DMS53 (cell line): ENCODE measurements around the gene CLEC4E.
"Not testable (repeated sequence)": the region's sequence is repeated elsewhere in the genome, so short reads cannot be mapped to it uniquely, and the experiment has no call there.

Experiments
- DNase-seq: peaks from one replicate; lab custom pipeline; 2025; lab: John Stamatoyannopoulos, UW

CLEC4E gene

DNA sequence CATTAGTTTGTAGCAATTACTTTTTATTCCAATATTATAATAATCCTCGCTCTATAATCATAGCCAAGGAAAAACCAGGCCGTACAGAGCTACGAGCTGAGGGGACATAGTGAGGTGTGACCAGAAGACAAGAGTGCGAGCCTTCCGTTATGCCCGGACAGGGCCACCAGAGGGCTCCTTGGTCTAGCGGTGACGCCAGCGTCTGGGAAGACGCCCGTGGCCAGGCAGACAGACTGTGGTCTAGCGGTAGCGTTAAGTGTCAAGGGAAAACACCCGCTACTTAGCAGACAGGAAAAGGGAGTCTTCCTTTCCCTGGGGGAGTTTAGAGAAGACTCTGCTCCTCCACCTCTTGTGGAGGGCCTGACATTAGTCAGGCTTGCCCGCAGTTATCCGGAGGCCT lies 2.9 kb downstream of the CLEC4E start:
- DNase-seq, result peak; percentile 37

- DNase-seq, result no peak
Measured at GRCh38 chr12:8532045-8532444, 8.7 kb downstream of the CLEC4E start.

DNA sequence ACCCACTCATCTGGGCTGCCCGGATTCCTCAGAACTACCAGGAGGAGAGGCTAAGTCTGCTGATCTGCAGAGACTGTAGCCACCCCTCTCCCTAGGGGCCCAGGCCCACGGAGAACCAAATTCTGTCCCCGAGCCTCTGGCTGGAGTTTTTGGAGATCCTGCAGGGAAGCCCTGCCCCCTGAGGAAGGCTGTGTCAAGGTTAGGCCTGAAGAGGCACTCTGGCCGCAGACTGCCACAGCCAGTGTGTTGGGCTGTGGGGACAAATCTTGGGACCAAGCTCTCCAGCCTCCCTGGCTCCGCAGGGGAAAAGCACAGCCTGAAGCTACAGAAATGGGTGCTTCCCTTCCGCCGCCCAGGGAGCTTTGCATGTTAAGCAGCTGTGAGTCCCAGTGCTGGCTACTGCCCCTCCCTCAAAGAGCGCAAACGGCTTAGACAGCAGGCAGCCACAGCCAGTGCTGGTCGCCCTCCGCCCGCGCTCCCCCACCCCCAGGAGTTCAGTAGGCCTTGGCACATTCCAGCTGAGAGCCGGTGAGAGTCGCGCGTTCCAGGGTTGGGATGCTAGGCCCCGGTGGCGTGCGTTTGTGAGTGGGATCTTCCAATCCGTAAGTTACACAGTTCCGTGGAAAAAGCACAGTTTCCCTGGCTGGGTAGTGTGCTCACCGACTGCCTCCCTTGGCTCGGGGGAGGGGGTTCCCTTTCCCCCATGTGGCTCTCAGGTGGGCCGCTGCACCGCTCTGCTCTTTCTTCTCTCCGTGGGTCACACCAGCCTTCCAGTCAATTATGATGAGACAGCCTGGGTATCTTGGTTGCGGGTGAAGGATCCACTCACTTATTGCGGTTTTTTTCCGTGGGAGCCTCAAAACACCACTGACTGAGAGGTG lies 13.2 kb downstream of the CLEC4E start:
- no peak for DNase-seq

DNA sequence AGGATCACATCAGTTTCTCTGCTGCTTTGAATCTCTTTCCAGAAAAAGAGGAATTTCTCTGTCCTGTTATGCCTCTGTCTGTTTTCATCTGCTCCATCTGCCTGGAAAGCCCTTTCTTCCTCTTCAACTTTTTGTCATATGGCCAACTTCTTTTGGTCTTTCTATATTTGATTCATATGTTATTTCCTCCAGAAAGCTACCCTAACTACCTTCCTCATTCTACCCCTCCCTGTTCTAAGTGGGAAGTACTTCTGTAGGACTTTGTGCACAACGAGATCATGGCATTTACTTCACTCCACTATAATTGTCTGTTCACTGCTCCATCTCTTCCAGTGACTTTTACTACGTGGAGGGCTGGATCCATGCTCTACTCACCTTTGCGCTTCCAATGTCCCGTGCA lies 21.5 kb downstream of the CLEC4E start:
- DNase-seq, result no peak

DNA sequence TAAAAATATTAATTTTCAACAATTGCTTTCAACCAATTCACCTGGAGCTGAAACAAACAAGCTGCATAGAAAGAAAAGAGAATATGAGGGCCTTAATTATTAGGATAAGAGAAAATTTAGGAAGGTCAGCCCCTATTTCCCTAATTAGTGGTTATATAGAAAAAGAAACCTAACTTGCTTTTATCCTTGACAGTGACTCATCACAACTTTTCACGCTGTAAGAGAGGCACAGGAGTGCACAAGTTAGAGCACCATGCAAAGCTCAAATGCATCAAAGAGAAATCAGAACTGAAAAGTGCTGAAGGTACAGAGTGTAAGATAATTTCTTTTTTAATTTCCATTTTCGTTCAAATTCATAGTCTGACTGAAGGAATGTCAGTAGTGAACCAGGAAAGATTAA lies 22.7 kb downstream of the CLEC4E start:
- no peak for DNase-seq

DNA sequence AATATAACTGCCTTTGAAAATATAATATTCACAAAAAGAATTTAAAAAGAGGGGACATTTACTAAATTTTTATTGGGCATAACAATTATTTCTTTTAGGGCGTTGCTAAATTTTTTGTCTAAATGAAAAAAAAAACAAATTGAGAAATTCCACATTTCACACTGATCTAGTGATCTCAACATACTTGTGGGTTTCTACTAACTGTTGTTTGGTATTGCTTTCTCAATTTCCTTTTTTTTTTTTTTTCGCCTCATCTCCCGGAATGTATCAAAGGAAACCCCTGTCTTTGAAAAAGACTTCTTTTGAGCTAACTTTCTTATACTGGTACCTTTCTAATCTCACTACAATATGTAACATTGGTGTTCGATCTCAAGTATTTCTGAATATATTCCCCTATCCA lies 27.4 kb downstream of the CLEC4E start, which contains the start of gene CLEC4D:
CLEC4D (plus strand) TSS at position 248 of the 400 bp plus-strand sequence. CDS start 230 bp downstream, outside the sequence.
- DNase-seq, result no peak

GRCh38 chr12:8508910-8509841 lies 31.5 kb downstream of the CLEC4E start:
- no peak for DNase-seq

DNA sequence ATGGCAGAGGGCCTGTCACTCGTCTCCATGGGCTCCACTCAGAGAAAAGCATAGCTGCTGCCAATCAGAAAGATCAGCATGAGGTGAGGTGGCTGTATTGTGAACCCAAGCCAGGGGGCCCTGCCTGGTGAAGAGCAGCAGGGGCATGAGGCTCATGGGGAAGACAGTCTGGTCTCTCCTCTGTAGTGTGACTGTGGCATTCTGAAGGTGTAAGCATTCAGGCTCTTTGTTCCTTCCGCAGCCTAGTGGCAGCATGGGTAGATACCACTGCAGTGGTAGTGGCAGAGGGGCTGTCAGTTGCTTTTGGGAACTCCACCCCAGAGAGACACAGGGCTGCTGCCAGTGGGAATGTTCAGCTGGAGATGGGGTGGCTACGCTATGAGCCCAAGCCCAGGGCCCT lies 32.5 kb downstream of the CLEC4E start:
- no peak for DNase-seq

DNA sequence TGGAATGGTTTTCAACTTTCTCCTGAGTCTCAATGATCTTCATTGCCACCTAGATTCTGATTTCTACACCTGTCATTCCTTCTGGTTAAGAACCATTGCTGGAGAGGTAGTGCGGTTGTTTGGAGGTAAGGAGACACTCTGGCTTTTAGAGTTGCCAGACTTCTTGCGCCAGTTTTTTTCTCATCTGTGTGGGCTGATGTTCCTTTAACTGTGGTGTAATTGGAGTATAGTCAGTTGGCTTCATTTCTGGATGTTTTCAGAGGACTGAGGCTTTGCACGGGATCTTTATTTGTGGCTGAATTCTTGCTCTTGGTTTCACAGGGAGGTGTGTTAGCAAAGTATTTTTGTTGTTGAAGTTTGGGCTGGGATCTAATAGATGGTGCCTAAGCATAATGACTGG lies 33.1 kb downstream of the CLEC4E start:
- DNase-seq, result no peak

DNA sequence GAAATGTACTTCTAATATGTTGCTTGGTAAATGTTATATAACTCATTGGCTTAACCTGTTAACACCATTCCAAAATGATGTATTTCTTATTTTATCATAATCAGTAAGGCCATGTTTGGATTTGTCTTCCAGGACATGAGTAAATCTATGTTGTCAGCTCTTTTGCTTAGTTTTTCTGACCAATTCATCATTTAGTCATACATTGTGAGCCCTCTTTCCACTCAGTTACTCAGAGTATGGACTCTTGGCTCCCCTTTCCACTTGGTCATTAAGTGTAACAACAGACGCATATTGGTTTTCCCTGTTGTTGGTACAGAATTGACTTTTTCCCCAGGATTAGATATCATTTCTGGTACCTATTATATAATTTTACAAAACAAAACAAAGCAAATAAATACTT lies 36.4 kb downstream of the CLEC4E start:
- DNase-seq, result no peak

GRCh38 chr12:8501720-8502119 lies 39.0 kb downstream of the CLEC4E start:
- no peak for DNase-seq

DNA sequence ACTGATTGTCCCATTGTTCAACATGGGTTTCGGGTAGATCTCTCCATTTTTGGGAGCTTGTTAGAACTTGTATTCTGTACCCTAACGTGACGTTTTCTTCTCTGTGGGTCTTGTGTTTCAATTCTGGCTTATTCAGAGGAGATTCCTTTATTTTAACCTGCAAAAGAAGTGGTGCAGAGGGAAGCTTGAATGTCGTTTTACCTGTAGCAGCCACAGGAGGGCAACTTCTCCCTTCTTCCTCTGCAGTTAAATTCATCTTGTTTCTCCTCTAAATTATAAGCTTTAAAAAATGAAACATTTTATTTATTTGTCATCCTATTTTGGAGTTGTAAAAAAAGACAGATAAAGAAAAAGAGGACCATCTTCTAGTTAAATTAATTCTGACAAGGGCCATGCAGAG lies 41.1 kb downstream of the CLEC4E start:
- peak; percentile 32 for DNase-seq

DNA sequence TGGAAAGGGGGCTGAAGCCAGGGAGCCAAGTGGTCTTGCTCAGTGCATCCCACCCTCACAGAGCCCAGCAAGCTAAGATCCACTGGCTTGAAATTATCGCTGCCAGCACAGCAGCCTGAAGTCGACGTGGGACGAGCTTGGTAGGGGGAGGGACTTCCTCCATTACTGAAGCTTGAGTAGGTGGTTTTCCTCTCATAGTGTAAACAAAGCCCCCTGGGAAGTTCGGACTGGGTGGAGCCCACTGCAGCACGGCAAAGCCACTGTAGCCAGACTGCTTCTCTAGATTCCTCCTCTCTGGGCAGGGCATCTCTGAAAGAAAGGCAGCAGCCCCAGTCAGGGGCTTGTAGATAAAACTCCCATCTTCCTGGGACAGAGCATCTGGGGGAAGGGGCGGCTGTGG lies 44.6 kb downstream of the CLEC4E start:
- not testable (repeated sequence) for DNase-seq

DNA sequence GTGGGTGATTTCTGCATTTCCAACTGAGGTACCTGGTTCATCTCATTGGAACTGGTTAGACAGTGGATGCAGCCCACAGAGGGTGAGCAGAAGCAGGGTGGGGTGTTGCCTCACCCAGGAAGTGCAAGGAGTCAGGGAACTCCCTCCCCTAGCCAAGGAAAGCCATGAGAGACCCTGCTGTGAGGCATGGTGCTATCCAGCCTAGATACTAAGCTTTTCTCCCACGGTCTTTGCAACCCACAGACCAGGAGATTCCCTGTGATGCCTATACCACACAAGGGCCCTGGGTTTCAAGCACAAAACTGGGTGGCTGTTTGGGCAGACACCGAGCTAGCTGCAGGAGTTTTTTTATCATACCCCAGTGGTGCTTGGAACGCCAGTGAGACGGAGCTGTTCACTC lies 45.0 kb downstream of the CLEC4E start:
- not testable (repeated sequence) for DNase-seq

DNA sequence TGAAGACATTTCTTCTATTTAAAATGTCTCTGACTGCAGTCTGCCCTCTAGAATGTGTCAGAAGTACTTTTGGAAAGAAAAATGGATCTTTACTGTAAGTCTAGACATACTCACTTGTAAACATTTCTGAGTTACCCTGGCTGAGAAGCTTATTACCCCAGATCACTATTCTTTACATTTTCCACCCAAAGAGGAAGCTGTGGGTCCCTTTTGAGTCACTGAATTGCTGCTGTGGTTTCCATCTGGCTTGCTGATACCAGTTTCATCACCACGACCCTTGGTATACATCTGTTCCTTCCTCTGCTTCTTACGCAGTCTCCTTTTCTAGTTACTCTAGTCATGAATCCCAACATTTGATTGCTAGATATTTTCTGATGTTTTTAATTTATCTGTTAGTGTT lies 47.6 kb downstream of the CLEC4E start:
- no peak for DNase-seq

DNA sequence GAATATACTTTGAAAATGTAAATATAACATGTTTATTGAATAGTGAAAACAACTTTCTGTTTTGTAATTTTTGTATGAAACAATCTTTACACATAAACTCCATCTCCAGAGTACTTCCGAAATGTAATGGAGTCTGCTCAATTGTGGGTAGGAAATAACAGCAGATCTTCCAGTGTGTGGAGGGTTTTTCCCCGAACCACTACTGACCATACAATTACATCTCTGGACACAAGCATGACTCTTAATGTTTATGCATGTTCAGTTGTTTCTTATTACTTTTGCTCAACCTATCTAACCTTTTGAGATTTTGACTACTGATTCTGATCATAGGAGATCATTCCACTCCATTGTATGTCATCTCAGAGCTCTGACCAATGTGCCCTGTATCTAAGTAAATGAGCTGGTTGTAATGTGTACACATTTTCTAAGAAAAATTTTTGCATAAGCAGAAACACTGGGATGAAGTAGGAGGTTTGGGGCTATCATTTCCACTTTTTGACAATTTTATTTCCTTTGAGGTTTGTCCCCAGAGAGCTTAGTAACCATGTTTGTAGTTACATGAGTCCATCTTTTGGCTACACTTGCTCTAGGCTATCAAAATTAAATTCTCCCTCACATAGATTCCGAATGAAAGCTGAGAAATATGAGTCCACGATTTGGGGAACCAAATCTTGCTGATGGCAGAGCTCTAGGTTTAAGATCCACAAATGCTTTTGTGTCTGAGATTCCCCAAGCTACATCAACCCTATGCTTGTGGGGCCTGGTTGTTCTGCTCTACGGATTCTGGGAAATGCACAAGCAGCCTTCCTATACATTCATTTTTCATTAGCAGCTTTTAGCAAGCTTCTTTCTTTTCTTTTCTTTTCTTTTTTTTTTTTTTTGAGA lies 48.8 kb downstream of the CLEC4E start:
- no peak for DNase-seq
